Measurements from ENCODE around the gene C16orf54. TPM values are rescaled to one million over a fixed set of nuclear protein-coding genes. Genes with fewer than 3 reads are reported as not detected.

The C16orf54 gene
- total RNA-seq, 1 experiment from 2014 or later: not detected

DNA sequence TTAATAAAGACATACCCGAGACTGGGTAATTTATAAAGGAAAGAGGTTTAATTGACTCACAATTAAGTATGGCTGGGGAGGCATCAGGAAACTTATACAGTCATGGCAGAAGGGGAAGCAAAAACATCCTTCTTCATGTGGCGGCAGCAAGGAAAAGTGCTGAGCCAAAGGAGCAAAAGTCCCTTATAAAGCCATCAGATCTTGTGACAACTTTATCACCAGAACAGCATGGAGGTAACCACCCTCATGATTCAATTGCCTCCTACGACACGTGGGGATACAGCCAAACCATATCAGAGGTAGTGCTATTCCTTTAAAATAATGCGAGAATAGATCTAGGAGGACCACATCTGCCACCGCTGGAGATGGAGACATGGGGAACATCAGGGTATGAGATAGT is 9.0 kb downstream of the C16orf54 start:
- Histone ChIP-seq H3K27me3 (ENCODE audit: insufficient read depth, low read length) (no peaks in the 10 kb centered on the region), H4K8ac (replicated peaks; ENCODE audit: insufficient read length, low read depth, low read length) (no peak overlapping the region), H3K27ac (ENCODE audit: insufficient read length, low read depth, low read length) (no peak overlapping the region), H3K23me2 (ENCODE audit: insufficient read length, low read depth, low read length, poor library complexity, severe bottlenecking) (no peaks in the 10 kb centered on the region), H2BK5ac (ENCODE audit: insufficient read length, low read length) (no peak overlapping the region), H4K5ac (ENCODE audit: insufficient read length, low read depth, low read length) (no peak overlapping the region), H2AFZ (ENCODE audit: low read length) (no peak overlapping the region), H3K9me3 (ENCODE audit: control insufficient read depth, low read depth, low read length) (no peaks in the 10 kb centered on the region), H3K4me2 (ENCODE audit: insufficient read depth, insufficient read length, low read length) (no peak overlapping the region), H4K91ac (ENCODE audit: insufficient read length, low read depth, low read length) (no peak overlapping the region), H4K20me1 (ENCODE audit: control insufficient read depth, insufficient read depth, insufficient read length) (no peaks in the 10 kb centered on the region), H3K23ac (ENCODE audit: insufficient read length, low read depth, low read length) (no peak overlapping the region), H2BK20ac (ENCODE audit: low read depth, low read length, poor library complexity, severe bottlenecking) (no peak overlapping the region), H3K14ac (ENCODE audit: insufficient read depth, low read length) (no peak overlapping the region), H2BK12ac (ENCODE audit: insufficient read length, low read depth, low read length) (no peak overlapping the region), H2BK15ac (ENCODE audit: low read depth, low read length) (no peak overlapping the region), H3K79me2 (ENCODE audit: insufficient read depth, low read length) (no peaks in the 10 kb centered on the region), H3K9ac (ENCODE audit: extremely low read depth, insufficient read length, low read length) (no peak overlapping the region), H3K79me1 (ENCODE audit: insufficient read depth, low read depth, low read length, poor library complexity, severe bottlenecking) (no peaks in the 10 kb centered on the region), H3K56ac (ENCODE audit: insufficient read length, low read depth, low read length) (no peak overlapping the region), H3T11ph (ENCODE audit: low read length) (no peak overlapping the region), H3K4me1 (ENCODE audit: insufficient read depth, low read length) (no peaks in the 10 kb centered on the region), H3K4ac (ENCODE audit: low read depth, low read length) (no peak overlapping the region), H3K18ac (ENCODE audit: insufficient read length, low read depth, low read length) (no peak overlapping the region), H2BK120ac (ENCODE audit: low read depth, low read length, poor library complexity, severe bottlenecking) (no peak overlapping the region), H2AK5ac (ENCODE audit: insufficient read length, low read length) (no peak overlapping the region)
- no CpG with 5 or more reads among the region's 6 CpGs for WGBS (ENCODE audit: extremely low coverage, insufficient read length, low lambda C conversion rate)
- H3K27me3 Mint-ChIP-seq (ENCODE audit: low read depth): no peaks in the 10 kb centered on the region; the same call in 1 of the 2 replicates
- H3K4me1 Mint-ChIP-seq: 0 out of 4 replicates have a peak, but pooled peaks cover 0 to 3% of the 10 kb centered on the region in 2 experiments
- peak overlapping the region in 2 of 3 experiments; percentile 26 to 70; a peak in 4 of 7 replicates for H3K27ac Mint-ChIP-seq
- DNase-seq: no peak
- TF ChIP-seq, protein P1, sequence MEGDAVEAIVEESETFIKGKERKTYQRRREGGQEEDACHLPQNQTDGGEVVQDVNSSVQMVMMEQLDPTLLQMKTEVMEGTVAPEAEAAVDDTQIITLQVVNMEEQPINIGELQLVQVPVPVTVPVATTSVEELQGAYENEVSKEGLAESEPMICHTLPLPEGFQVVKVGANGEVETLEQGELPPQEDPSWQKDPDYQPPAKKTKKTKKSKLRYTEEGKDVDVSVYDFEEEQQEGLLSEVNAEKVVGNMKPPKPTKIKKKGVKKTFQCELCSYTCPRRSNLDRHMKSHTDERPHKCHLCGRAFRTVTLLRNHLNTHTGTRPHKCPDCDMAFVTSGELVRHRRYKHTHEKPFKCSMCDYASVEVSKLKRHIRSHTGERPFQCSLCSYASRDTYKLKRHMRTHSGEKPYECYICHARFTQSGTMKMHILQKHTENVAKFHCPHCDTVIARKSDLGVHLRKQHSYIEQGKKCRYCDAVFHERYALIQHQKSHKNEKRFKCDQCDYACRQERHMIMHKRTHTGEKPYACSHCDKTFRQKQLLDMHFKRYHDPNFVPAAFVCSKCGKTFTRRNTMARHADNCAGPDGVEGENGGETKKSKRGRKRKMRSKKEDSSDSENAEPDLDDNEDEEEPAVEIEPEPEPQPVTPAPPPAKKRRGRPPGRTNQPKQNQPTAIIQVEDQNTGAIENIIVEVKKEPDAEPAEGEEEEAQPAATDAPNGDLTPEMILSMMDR (conservative IDR thresholded peaks at IDR 0.05): no peak
- no peak overlapping the region for H3K4me3 Mint-ChIP-seq
- no peaks in the 10 kb centered on the region for H3K9me3 Mint-ChIP-seq
- peaks cover 41 to 84% (median 78%) of the 10 kb centered on the region in 3 experiments for H3K36me3 Mint-ChIP-seq (ENCODE audit: insufficient read depth in 1 of 3, low read depth in 3 of 3)

Data from H9 (cell line).